SK-N-SH (cell line): ENCODE data around the gene SIN3A. TPM values are rescaled to one million over a fixed set of nuclear protein-coding genes. Genes with fewer than 3 reads are reported as not detected.

Source experiments
- CTCF ChIA-PET: fragments of 300-600, 350-600 bp; formaldehyde crosslinking; extraction: SDS; loops from one replicate; lab custom pipeline; 2021; lab: Yijun Ruan, JAX
- POLR2A ChIA-PET: fragments of 350-600 bp; sonication (Branson Sonifier 250); formaldehyde crosslinking; extraction: SDS; loops from one replicate; lab custom pipeline; 2020; ENCODE audit warnings: antibody characterized with exemption, inconsistent platforms; lab: Yijun Ruan, JAX
- DNase-seq: peaks from one replicate; pipeline ENCODE4 v3.0.0; 2012
- H2AFZ ChIP-seq: fragments of 200-600 bp; sonication (generic); 2 replicates; pipeline ENCODE4 v1.8.1; 2016; ENCODE audit warnings: antibody characterized with exemption, mild to moderate bottlenecking, low read depth
- H3F3A ChIP-seq: fragments of 200-600 bp; sonication (generic); replicated peaks from 2 replicates; pipeline ENCODE3; 2016; ENCODE audit warnings: antibody characterized with exemption, mild to moderate bottlenecking; ENCODE audit not compliant: insufficient read depth
- H3K27ac ChIP-seq, 2 experiments: fragments of 200-500 bp in 1 of 2; fragments of 200-600 bp in 1 of 2; sonication (Bioruptor generic) in 1 of 2; sonication (generic), shearing (Covaris generic) in 1 of 2; 2 replicates each; pipeline versions ENCODE4 v1.5.1 to v1.6.1; 2014 to 2016; ENCODE audit warnings: low read depth in 2 of 2, inconsistent platforms in 1 of 2, low read length in 1 of 2, mild to moderate bottlenecking in 1 of 2, mixed read lengths in 1 of 2
- H3K27me3 ChIP-seq: fragments of 200-600 bp; sonication (generic), shearing (Covaris generic); 2 replicates; pipeline ENCODE4 v1.6.1; 2016; ENCODE audit warnings: mixed run types; ENCODE audit not compliant: insufficient read depth
- H3K36me3 ChIP-seq, 2 experiments: fragments of 200-500 bp in 1 of 2; fragments of 200-600 bp in 1 of 2; sonication (Bioruptor generic) in 1 of 2; sonication (generic) in 1 of 2; replicated peaks in 1 of 2; 2 replicates each; pipeline versions ENCODE3 to v1.5.1; 2014 to 2016; ENCODE audit warnings: low read length in 1 of 2, mild to moderate bottlenecking in 1 of 2; ENCODE audit not compliant: insufficient read depth in 2 of 2, control insufficient read depth in 1 of 2
- H3K4me1 ChIP-seq, 2 experiments: fragments of 200-500 bp in 1 of 2; fragments of 200-600 bp in 1 of 2; sonication (Bioruptor generic) in 1 of 2; sonication (generic), shearing (Covaris generic) in 1 of 2; 2 replicates each; pipeline versions ENCODE4 v1.5.1 to v1.6.1; 2014 to 2016; ENCODE audit warnings: low read depth in 1 of 2, low read length in 1 of 2, mixed run types in 1 of 2; ENCODE audit not compliant: insufficient read depth in 2 of 2, control insufficient read depth in 1 of 2
- H3K4me2 ChIP-seq: fragments of 200-600 bp; sonication (generic), shearing (Covaris generic); 2 replicates; pipeline ENCODE4 v1.6.1; 2017; ENCODE audit warnings: mixed run types
- H3K4me3 ChIP-seq, 2 experiments: fragments of 200-500 bp in 1 of 2; fragments of 200-600 bp in 1 of 2; sonication (Bioruptor generic) in 1 of 2; sonication (generic), shearing (Covaris generic) in 1 of 2; 2 replicates each; pipeline versions ENCODE4 v1.5.1 to v1.8.1; 2014 to 2016; ENCODE audit warnings: low read depth in 2 of 2, inconsistent platforms in 1 of 2, low read length in 1 of 2, mild to moderate bottlenecking in 1 of 2, mixed read lengths in 1 of 2, moderate library complexity in 1 of 2
- H3K79me2 ChIP-seq: fragments of 200-600 bp; sonication (generic); 2 replicates; pipeline ENCODE4 v1.8.1; 2017; ENCODE audit warnings: mild to moderate bottlenecking; ENCODE audit not compliant: insufficient read depth
- H3K9ac ChIP-seq: fragments of 200-600 bp; sonication (generic); 2 replicates; pipeline ENCODE4 v1.6.1; 2017; ENCODE audit warnings: mixed run types
- H3K9me2 ChIP-seq: fragments of 200-600 bp; sonication (generic); 2 replicates; pipeline ENCODE4 v1.6.1; 2017; ENCODE audit warnings: mixed run types
- H3K9me3 ChIP-seq: fragments of 200-600 bp; sonication (generic); 2 replicates; pipeline ENCODE4 v1.6.1; 2017; ENCODE audit warnings: mixed run types, mild to moderate bottlenecking, moderate library complexity
- H4K20me1 ChIP-seq: fragments of 200-600 bp; sonication (generic); 2 replicates; pipeline ENCODE4 v1.6.1; 2017; ENCODE audit warnings: mild to moderate bottlenecking, mixed run types; ENCODE audit not compliant: insufficient read depth
- CTCF ChIP-seq: fragments of 200-600 bp; sonication (generic); IDR thresholded peaks from 2 replicates; pipeline ENCODE4 v1.6.1; 2017; ENCODE audit warnings: antibody characterized with exemption, mild to moderate bottlenecking, moderate library complexity
- EP300 ChIP-seq, 2 experiments: IDR thresholded peaks; 2 replicates each; pipeline versions ENCODE4 v1.4.0 to v1.6.1; 2012; ENCODE audit warnings: borderline replicate concordance in 1 of 2, low read depth in 1 of 2, low read length in 1 of 2
- FOSL2 ChIP-seq: IDR thresholded peaks from 2 replicates; pipeline ENCODE4 v1.4.0; 2012; ENCODE audit warnings: low read depth, mild to moderate bottlenecking, moderate library complexity, borderline replicate concordance
- FOXJ3 ChIP-seq: sonication (generic); formaldehyde crosslinking; IDR thresholded peaks from 2 replicates; pipeline ENCODE4 v1.5.1; 2020; ENCODE audit warnings: mild to moderate bottlenecking, missing genetic modification reagents
- GABPA ChIP-seq: IDR thresholded peaks from 2 replicates; pipeline ENCODE4 v1.4.0; 2012; ENCODE audit warnings: low read depth, mild to moderate bottlenecking
- GATA2 ChIP-seq: sonication (generic); formaldehyde crosslinking; IDR thresholded peaks from 2 replicates; pipeline ENCODE4 v1.5.0; 2020; ENCODE audit warnings: mild to moderate bottlenecking, missing genetic modification reagents
- IRF3 ChIP-seq: fragments of 150-350 bp; IDR thresholded peaks from 2 replicates; pipeline ENCODE4 v1.6.1; 2016; ENCODE audit warnings: mild to moderate bottlenecking, low read depth, low read length
- MAX ChIP-seq: IDR thresholded peaks from 2 replicates; pipeline ENCODE4 v1.4.0; 2012; ENCODE audit warnings: low read depth
- POLR2AphosphoS5 ChIP-seq: IDR thresholded peaks from 2 replicates; pipeline ENCODE4 v1.6.1; 2012; ENCODE audit warnings: low read depth, low read length
- REST ChIP-seq: IDR thresholded peaks from 2 replicates; pipeline ENCODE4 v1.6.1; 2012; ENCODE audit warnings: mild to moderate bottlenecking, low read depth, low read length, moderate library complexity
- RFX5 ChIP-seq: IDR thresholded peaks from 2 replicates; pipeline ENCODE4 v1.6.1; 2012; ENCODE audit warnings: mild to moderate bottlenecking, improper control_type of control experiment, low read length
- RXRA ChIP-seq: IDR thresholded peaks from 2 replicates; pipeline ENCODE4 v1.4.0; 2012; ENCODE audit warnings: low read depth, mild to moderate bottlenecking, borderline replicate concordance
- SIN3A ChIP-seq: IDR thresholded peaks from 2 replicates; pipeline ENCODE4 v1.6.1; 2012; ENCODE audit warnings: low read depth, mild to moderate bottlenecking, low read length, moderate library complexity, borderline replicate concordance
- SMC3 ChIP-seq: IDR thresholded peaks from 2 replicates; pipeline ENCODE4 v1.6.1; 2012; ENCODE audit warnings: low read depth, low read length, improper control_type of control experiment
- TCF12 ChIP-seq: IDR thresholded peaks from 2 replicates; pipeline ENCODE4 v1.4.0; 2012
- TEAD4 ChIP-seq: IDR thresholded peaks from 2 replicates; pipeline ENCODE4 v1.4.0; 2012; ENCODE audit warnings: mild to moderate bottlenecking, borderline replicate concordance; ENCODE audit not compliant: insufficient read depth
- USF1 ChIP-seq: IDR thresholded peaks from 2 replicates; pipeline ENCODE4 v1.4.0; 2012; ENCODE audit warnings: low read depth, borderline replicate concordance
- YY1 ChIP-seq: IDR thresholded peaks from 2 replicates; pipeline ENCODE4 v1.4.0; 2012; ENCODE audit warnings: low read depth, mild to moderate bottlenecking
- whole genome bisulfite sequencing: methylation state at CpG from one replicate; pipeline ENCODE4 v1.1.6; 2017; ENCODE audit warnings: low lambda C conversion rate; 5-methylcytosine and 5-hydroxymethylcytosine counted together
- polyA plus RNA-seq, 3 experiments: library from polyadenylated mRNA; depleted of rRNA; stranded (reverse); fragments of >200 nt; gene quantifications; 2 replicates each; pipeline ENCODE4 v1.2.3, GENCODE V29; 2012

The SIN3A gene
- polyA plus RNA-seq, 1 of the 3 experiments (the other 2 are of a cell fraction): 32.2 TPM

GRCh38 chr15:75454471-75455378 is 3.2 kb upstream of the SIN3A start (continued):
- TF ChIP-seq FOXJ3 (CRISPR knock-in tag) (no peak), SMC3 (no peak), YY1 (0 out of 2 replicates have a peak, but pooled peaks have one; percentile 48), GATA2 (no peak), RXRA (no peak), POLR2AphosphoS5 (peak; percentile 15; the same call in 1 of the 2 replicates), TCF12 (no peak), EP300 (IDR thresholded peaks at IDR 0.05; ENCODE audit: borderline replicate concordance in 1 of 2, low read depth in 1 of 2, low read length in 1 of 2) (no peak), USF1 (no peak), MAX (peak; percentile 64)

- Histone ChIP-seq H3K4me2 (peak overlapping the region; percentile 98), H3K27ac (peak overlapping the region; percentile 96 to 99), H3K4me3 (peak overlapping the region; percentile 93 to 97), H3K27me3 (no peaks in the 10 kb centered on the region), H3K4me1 (peaks cover 5 to 23% of the 10 kb centered on the region in 2 experiments; a peak in 3 of 4 replicates), H3K79me2 (peaks cover 28% of the 10 kb centered on the region), H2AFZ (no peak overlapping the region), H3K9me3 (no peaks in the 10 kb centered on the region), H4K20me1 (peaks cover 17% of the 10 kb centered on the region), H3K9ac (peak overlapping the region; percentile 96), H3F3A (peaks cover 39% of the 10 kb centered on the region), H3K36me3 (no peaks in the 10 kb centered on the region), H3K9me2 (no peaks in the 10 kb centered on the region)
- ChIA-PET POLR2A (interaction anchor here (0.6 to 3.4 kb wide), 5 partner anchors 85 to 584 kb away, joined by 3 to 12 read pairs (median 3); partner anchors contain the start of genes IMP3, MAN2C1, SNUPN and SNX33), CTCF (interaction anchor here (0.6 to 3.7 kb wide), 14 partner anchors 52 to 424 kb away, joined by 3 to 19 read pairs (median 3); partner anchors contain the start of genes MAN2C1 and SNUPN)
- peak; percentile 91 for DNase-seq
- WGBS: under 1% methylated on average over 22 of the region's 57 CpGs
- TF ChIP-seq IRF3: peak; percentile 60
- TF ChIP-seq RFX5: peak; percentile 87
- no peak for TF ChIP-seq CTCF
- 0 out of 4 replicates have a peak, but pooled peaks of 1 of the 2 experiments have one; percentile 0 for TF ChIP-seq EP300 (IDR thresholded peaks at IDR 0.05; ENCODE audit: borderline replicate concordance in 1 of 2, low read depth in 1 of 2, low read length in 1 of 2)
- TF ChIP-seq TEAD4: no peak
- TF ChIP-seq GABPA: peak; percentile 74
- peak; percentile 58; the same call in 1 of the 2 replicates for TF ChIP-seq SIN3A
- no peak for TF ChIP-seq FOSL2
- no peak for TF ChIP-seq GATA2
- TF ChIP-seq FOXJ3 (CRISPR knock-in tag): no peak
- TF ChIP-seq MAX: peak; percentile 98
- TF ChIP-seq YY1: no peak
- TF ChIP-seq POLR2AphosphoS5: peak; percentile 48; the same call in 1 of the 2 replicates
- TF ChIP-seq REST: no peak; the same call in 1 of the 2 replicates
These were observed 2.4 kb upstream of the SIN3A start for GRCh38 chr15:75453703-75454470.
